NCI-H226 (cell line): Measurements from ENCODE around the gene LSM5.
"Not testable (repeated sequence)": the region's sequence is repeated elsewhere in the genome, so short reads cannot be mapped to it uniquely, and the experiment has no call there.

Experiments used
- DNase-seq: peaks from one replicate; pipeline ENCODE4 v3.0.0-alpha.2; 2015

LSM5 gene

DNA sequence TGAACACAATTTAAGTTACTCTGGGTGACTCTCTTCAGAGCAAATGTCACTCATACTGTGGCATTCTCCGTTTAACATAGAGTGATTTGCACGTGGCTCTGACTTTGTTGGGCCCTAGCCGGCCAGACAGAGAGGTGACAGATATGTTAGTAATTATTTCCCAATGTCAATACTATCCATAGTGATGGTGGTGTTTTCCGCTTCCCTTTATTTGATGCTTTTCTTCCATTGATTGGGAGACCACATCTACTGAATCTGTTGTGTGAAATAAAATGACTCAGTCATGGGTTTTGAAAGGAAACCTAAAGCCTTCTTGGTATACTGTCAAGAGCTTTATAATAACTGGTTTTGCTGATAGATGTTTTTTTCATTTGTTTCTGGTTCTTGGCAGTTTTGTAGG is 12.5 kb upstream of the LSM5 start:
- DNase-seq: no peak

DNA sequence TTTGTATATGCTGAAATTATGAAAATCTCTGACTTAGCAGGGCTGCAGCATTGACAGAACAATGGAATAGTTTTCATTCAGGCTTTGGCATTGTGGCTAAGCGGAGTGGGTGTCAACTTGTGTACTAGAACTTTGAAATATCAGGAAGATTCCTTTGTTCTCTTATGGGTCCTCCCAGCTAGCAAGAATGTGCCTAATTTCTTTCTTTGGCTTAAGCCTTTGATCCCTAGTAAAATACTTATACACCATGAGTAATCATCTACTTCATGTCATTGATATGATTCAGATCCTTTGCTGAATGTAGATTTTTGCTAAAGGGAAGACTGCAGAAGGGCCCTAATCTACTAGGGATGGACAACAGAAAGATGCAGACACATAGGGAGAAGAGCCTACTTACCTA is 11.3 kb upstream of the LSM5 start:
- peak; percentile 75 for DNase-seq

DNA sequence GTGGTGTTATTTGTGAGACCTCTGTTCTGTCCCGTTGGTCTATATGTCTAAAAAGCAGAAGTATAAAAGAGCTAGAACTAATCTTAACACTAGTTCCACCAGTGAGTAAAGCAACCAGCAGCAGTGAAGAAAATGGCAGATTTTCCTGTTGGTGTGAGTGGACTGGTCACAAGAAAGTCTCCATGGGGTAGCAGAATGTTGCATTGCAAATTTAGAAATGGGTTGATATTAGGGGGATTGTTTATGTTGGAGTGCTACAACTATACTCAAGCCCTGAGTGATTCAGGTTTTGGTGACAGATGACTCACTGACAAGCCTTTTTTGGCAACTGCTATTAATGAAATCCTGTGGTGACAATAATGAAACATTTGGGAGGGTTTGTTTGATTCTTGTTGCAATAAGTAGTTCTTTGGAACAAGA is 10.8 kb upstream of the LSM5 start:
- DNase-seq: no peak

DNA sequence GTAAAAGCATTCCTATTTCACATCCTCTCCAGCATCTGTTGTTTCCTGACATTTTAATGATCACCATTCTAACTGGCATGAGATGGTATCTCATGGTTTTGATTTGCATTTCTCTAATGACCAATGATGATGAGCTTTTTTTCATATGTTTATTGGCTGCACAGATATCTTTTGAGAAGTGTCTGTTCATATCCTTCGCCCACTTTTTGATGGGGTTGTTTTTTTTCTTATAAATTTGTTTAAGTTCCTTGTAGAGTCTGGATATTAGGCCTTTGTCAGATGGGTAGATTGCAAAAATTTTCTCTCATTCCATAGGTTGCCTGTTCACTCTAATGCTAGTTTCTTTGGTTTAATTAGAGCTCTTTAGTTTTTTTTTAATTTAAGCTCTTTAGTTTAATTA is 10.0 kb upstream of the LSM5 start:
- not testable (repeated sequence) for DNase-seq

DNA sequence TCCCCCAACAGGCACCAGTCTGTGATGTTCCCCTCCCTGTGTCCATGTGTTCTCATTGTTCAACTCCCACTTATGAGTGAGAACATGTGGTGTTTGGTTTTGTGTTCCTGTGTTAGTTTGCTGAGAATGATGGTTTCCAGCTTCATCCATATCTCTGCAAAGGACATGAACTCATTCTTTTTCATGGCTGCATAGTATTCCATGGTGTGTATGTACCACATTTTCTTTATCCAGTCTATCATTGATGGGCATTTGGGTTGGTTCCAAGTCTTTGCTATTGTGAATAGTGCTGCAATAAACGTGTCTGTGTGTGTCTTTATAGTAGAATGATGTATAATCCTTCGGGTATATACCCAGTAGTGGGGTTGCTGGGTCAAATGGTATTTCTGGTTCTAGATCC is 9.6 kb upstream of the LSM5 start:
- DNase-seq: not testable (repeated sequence)

DNA sequence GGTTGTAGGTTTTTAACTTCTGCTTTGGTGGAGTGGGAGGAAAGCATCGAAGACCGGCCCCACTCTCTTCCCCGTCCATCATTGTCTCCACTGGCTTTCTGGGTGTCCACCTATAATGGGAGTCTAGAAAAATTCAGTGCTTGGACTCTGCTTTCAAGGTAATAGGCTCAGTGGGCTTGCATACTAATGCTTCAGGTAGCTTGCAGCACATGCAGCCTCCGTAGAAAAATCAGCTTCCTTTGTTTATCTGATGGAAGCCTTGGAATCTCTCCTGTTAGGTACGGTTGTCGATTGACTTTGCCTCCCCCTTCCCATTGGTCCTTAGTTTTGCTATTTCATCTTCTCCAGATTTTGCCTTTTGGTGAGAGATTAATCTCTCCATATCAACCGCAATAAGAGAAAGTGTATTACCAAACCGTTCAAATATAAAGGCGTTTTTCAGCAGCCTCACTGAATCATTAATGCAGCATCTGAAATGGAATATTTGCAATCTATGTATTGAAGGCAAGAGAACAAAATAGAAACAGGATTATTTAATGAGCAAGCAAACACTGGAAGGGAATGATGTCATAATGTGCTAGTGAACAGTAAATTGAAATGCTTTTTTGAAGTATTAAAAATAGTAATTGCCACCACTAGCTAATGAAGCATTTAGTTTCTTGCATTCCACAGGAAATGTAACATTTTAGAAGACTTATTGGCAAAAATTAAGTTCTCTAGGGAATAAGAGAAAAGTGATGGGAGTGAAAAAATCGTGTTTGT is 6.1 kb upstream of the LSM5 start:
- no peak for DNase-seq

DNA sequence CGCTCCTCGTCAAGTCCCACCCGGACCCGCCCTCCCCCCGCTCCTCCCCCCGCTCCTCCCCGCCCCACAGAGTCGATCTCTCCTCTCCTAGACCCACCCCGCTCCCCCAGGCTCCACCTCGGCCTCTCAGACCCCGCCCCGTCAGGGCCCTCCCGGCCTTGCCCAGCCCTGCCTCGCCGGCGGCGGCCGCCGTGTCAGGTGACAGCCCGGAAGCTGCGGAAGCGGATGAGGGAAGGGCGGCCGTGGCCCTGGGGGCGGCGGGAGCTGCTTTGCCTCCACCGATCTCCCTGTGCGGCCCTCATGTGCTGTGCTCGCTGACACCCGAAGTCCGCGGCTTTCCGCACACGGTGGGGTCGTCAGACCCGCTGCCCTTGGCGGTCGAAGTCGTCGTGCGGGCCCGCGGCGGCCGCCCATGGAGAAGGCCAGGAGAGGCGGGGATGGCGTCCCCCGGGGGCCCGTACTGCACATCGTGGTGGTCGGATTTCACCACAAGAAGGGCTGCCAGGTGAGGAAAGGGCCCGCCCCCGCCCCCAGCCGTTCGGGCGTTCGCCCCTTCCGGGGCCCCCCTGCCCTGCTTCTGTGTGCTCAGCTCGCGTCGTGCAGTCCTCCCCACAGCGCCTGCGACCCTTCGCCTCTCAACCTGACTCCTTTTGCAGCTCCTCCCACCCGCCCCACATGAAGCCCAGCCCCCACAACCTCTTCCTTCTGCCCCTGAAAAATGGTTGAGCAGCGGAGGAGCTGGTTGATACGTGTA is 5.3 kb upstream of the LSM5 start, which contains the start of gene AVL9:
Gene AVL9, plus strand, starts transcription at position 192 of the 754 bp plus-strand sequence. Its CDS starts 221 bp downstream, at position 413.
- peak; percentile 98 for DNase-seq

DNA sequence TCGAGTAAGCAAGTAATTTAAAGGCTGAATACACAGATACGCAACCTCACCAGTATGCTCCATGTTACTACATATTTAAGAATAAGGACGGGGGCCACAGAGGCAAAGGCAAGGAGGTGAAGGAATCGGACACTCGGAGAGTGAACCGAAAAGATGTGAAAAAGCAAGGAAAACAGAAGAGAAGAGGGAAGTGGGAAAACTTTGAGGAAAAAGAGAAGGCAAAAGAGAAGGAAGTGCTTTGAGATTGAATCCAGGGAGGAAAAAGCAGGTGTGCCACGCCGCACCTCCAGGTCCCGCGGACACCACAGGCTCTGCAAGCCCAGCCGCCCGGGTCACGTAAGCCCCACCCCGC is 4.7 kb upstream of the LSM5 start:
- no peak for DNase-seq

DNA sequence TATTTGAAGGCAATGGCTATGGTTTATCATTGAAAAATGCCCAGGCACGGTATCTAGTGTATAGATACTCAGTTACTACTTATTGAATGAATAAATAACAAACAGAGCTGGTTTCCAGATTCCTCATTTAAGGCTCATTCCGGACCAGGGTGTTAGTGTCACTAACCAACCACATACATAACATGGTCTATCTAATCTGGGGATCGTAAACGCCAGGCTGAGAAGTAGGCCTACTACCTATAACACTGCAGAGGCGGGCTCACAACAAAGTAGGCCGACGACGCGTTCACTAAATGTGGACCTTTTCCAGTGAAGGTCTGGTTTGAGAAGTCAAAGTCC is 423 bp downstream of the LSM5 start:
- DNase-seq: no peak

DNA sequence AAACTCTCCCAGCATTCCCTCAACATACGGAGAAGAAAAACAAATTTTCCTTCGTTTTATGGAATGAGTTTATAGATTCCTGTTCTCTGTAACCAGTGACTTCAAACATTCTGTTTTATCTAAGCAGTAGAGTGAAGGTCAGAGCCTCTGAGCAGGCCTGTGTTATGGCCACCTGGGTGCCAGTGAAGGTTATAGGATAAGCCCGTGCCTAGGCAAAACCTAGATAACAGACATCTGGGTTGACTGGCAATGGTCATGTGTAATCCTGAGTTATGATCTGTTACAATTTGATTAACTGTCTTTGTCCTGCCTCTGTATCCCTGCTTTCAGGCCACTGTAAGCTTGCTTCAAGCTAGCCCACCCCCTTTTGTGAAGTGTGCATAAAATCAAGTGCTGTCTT is 8.3 kb downstream of the LSM5 start:
- DNase-seq: no peak

DNA sequence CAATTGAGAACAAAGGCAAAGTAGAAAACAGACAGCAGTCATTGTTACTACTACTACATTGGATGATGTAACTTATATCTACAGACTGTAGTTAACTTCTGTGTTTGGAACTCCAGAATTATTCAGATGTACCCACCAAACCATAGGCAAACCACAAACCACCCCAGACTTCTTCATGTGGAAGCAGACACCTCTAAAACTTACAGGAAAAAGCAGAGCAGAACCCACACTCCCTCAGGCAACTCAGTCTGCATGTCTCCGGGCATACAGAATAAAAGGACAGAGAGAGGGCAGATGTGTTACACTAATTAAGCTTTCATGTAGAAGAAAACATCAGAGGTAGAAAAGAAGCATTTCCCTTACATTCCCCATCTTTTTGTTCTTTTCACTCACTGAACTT is 9.0 kb downstream of the LSM5 start:
- no peak for DNase-seq

DNA sequence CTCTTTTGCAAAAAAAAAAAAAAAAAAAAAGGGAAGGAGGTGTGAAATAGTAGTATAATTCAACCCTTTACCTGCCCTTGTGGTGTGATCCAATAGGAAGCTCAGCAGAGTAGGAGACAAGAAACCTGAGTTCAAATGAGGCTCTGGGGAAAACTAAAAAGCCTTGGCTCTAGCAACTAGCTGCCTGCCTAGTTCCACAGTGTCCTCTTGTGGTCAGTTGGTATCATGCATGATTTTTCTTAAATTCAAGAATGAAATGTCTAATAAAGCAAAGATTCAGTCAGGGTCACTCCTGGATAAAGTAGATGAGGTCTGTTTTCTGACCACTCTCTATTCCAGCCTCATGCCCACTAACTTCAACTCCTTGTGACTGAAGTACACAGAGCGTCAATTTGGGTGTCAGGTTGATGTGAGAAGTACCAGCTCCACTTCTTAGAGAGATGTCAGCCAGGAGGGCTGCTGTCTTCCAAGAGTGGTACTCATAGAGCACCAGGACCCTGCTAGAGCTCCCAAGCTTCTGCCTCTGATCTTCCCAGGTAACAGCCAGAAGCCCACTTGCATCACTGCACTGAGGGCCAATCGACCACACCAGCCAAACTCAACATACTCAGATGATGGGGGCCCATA is 10.5 kb downstream of the LSM5 start:
- peak; percentile 36 for DNase-seq

DNA sequence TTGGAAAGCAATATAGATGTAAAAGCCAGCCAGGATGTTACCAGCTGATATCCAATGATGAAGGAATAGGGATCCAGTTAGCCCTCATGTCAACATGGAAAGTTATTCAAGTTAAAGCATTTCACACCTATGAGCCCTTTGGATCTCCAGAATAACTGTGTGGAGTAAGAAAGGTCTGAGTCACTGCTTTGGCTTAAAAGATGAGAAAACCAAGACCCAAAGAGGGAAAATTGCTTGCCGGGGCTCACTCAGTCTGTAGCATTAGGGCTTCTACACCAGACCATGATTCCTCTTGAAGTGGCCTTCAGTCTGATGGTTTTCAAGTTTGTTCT is 12.6 kb downstream of the LSM5 start:
- DNase-seq: peak; percentile 29

DNA sequence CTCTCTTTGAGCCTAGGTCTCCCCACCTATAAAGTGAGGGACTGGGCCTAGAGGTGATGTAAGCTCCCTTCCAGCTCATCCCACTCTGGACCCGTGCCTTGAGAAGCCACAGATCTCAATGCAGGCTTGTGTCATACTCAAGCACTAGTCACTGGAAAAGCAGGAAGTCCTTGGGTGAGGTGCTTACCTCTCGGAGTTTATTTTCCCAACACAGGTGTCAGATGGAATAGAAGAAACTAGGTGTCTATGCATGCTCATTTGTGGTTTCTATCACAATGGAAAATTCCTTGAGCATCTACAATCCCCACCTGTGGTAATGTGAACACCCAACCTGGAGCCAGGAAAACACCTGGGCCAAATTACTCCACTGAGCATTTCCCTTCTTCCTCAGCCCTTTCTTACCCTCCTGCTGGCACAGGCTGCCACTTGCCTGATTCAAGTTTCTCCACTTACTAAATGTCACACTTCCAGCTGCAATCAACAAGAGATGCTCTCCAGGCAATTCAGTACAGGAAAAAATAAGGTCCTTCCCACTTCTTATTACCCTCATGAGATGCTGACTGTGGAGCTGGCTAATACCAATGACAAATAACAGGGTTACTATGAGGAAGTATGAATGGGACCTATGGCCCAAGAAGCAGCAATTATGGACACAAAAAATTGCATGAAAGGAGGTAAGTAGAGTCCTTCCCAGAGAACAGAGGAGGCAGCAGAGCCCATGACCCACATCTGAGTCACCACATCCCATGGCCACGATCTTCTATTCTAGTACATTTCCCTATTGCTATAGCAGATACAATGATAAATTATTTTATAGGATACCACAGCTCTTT is 13.1 kb downstream of the LSM5 start:
- DNase-seq: peak; percentile 39

DNA sequence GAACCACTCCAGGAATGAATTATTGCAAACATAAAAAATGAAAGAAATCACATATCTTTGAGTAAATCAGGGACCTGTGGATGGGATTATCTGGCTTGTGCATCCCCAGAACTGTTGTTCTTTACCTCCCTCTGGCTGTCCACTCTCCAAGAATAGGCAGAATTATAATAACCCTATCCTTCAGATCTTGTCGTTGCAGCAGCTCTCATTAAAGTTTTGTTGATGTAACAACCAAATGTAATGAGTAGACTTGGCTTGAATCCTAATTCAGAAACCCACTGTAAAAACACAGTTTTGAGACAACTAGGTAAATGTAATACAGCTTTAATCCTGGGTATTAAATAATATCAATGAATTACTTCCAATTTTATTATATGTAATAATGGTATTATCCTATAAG is 16.2 kb downstream of the LSM5 start:
- no peak for DNase-seq

DNA sequence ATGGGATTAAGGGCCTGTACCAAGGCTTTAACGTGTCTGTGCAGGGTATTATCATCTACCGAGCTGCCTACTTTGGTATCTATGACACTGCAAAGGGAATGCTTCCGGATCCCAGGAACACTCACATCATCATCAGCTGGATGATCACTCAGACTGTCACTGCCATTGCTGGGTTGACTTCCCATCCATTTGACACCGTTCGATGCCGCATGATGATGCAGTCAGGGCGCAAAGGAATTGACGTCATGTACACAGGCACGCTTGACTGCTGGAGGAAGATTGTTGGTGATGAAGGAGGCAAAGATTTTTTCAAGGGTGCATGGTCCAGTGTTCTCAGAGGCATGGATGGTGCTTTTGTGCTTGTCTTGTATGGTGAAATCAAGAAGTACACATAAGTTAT is 18.2 kb downstream of the LSM5 start:
- DNase-seq: no peak

DNA sequence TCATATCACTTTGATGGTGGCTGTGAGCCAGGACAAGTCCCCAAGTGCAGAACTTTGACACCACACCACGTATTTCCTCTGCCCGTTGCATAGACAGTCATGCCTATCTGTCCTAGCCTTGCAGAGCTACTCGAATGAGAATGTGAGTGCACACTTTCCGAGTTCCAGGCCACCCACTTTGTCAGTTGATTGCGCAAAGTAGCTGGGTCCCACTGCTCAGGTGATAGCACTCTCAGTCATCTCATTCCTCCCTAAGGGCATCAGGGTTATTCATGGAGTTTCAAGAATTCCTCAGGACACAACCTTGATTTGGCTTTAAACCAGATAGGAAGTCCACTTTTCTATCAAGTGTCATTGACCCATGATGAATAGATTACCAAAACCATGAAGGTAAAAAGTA is 19.3 kb downstream of the LSM5 start:
- DNase-seq: no peak

DNA sequence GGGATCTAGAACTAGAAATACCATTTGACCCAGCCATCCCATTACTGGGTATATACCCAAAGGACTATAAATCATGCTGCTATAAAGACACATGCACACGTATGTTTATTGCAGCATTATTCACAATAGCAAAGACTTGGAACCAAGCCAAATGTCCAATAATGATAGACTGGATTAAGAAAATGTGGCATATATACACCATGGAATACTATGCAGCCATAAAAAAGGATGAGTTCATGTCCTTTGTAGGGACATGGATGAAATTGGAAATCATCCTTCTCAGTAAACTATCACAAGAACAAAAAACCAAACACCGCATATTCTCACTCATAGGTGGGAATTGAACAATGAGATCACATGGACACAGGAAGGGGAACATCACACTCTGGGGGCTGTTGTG is 20.2 kb downstream of the LSM5 start:
- DNase-seq: not testable (repeated sequence)

DNA sequence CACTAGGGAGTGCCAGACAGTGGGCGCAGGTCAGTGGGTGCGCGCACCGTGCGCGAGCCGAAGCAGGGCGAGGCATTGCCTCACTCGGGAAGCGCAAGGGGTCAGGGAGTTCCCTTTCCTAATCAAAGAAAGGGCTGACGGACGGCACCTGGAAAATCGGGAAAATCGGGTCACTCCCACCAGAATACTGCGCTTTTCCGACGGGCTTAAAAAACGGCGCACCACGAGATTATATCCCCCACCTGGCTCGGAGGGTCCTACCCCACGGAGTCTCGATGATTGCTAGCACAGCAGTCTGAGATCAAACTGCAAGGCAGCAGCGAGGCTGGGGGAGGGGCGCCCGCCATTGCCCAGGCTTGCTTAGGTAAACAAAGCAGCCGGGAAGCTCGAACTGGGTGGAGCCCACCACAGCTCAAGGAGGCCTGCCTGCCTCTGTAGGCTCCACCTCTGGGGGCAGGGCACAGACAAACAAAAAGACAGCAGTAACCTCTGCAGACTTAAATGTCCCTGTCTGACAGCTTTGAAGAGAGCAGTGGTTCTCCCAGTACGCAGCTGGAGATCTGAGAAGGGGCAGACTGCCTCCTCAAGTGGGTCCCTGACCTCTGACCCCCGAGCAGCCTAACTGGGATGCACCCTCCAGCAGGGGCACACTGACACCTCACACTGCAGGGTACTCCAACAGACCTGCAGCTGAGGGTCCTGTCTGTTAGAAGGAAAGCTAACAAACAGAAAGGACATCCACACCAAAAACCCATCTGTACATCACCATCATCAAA is 25.4 kb downstream of the LSM5 start:
- not testable (repeated sequence) for DNase-seq

DNA sequence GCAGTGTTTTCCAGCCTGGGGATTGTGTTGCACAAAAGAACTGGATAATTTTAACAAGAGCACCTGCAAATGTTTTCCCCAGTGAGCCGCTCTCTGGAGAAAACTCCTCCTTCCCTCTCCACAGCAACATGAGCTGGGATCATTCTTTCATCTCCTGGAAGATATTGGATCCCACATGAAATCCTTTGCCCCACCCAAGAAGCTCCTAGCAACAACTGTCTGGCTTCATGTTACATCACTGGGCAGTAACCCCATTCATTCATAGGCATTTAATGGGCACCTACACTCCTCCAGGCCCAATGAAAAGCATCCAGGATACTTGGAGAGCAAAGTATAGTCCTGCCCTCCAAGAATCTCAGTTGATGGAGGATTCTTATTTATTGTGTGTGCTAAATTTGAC is 27.2 kb downstream of the LSM5 start:
- DNase-seq: peak; percentile 40

DNA sequence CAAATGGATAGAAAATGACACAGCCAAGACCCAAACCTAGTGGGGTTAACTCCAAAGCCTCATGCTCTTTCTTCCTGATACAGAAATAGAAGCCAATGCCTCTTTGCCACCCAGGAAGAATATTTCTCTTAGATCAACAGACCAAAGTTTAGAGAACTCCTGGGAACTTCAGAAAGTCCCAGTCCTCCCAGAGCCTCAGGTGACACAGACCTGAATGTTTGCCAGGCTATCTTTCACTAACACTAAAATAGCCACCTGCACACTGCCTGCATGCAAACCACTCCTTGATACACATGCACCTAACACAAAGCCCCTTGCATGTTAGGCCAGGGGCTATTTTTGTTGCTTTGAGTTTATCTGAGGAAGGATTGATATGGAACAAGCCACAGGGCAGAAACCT is 27.7 kb downstream of the LSM5 start:
- no peak for DNase-seq

DNA sequence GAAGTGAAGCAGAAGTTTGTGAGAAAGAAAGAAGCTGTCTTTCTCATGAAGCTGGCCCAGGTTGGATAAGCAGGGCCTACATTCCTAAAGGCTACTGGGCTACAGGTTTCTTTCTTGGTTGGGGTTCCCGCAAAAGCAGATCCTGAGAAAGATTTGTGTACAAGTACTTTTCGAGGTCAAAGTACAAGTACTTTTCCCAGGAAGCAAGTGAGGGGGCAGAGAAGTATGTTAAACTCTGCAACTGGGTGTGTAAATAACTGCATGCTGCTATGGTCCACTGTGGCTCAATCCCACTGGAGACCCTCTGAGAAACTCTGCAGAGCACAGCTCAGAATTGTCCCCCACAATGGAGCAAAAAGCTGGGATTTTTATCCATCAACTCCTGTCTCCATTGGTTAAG is 28.7 kb downstream of the LSM5 start:
- DNase-seq: no peak

DNA sequence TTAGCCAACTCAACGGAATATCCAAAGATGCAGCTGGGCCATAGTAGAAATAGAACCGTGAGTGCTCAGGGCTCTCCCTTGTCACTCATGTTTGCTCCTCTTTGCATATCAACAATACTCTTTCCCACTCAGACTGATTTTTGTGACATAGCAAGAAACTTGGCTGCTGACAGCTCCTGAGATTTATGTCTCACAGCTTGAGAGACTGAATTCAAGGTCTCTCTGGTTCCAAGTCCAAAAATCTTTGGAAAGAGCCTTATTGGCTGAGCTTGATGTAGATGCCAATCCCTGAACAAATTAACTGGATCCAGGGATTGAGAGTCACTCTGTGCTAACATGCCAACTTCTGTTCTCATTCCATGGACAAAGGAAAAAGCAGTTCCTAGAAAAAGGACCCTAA is 30.4 kb downstream of the LSM5 start:
- no peak for DNase-seq
